Trophoblast cell (in vitro differentiated cells and primary cell): ENCODE measurements around the gene RCBTB1.

ENCODE experiments used
- DNase-seq, 2 donors: peaks; one replicate each; pipeline ENCODE4 v3.0.0-alpha.2; 2016
- H2AFZ ChIP-seq: 2 replicates; pipeline ENCODE4 v1.6.1; 2013; ENCODE audit warnings: low read length, moderate library complexity, mild to moderate bottlenecking; ENCODE audit not compliant: insufficient read depth, poor library complexity
- H2AK5ac ChIP-seq: 2 replicates; pipeline ENCODE4 v1.6.1; 2013; ENCODE audit warnings: mild to moderate bottlenecking, low read length
- H2BK120ac ChIP-seq: 2 replicates; pipeline ENCODE4 v1.6.1; 2013; ENCODE audit warnings: low read length, mild to moderate bottlenecking, moderate library complexity; ENCODE audit not compliant: insufficient read depth, poor library complexity
- H2BK12ac ChIP-seq: 2 replicates; pipeline ENCODE4 v1.6.1; 2013; ENCODE audit warnings: mild to moderate bottlenecking, low read length, moderate library complexity
- H2BK5ac ChIP-seq: 2 replicates; pipeline ENCODE4 v1.6.1; 2013; ENCODE audit warnings: low read length, low read depth, moderate library complexity, mild to moderate bottlenecking; ENCODE audit not compliant: poor library complexity
- H3K14ac ChIP-seq: 2 replicates; pipeline ENCODE4 v1.6.1; 2013; ENCODE audit warnings: mild to moderate bottlenecking, low read length
- H3K18ac ChIP-seq: 2 replicates; pipeline ENCODE4 v1.6.1; 2013; ENCODE audit warnings: mild to moderate bottlenecking, low read length
- H3K23ac ChIP-seq: 2 replicates; pipeline ENCODE4 v1.6.1; 2013; ENCODE audit warnings: low read length
- H3K27ac ChIP-seq: 2 replicates; pipeline ENCODE4 v1.5.1; 2013; ENCODE audit warnings: low read depth, mild to moderate bottlenecking, inconsistent platforms, low read length, moderate library complexity
- H3K27me3 ChIP-seq: 2 replicates; pipeline ENCODE4 v1.6.1; 2013; ENCODE audit warnings: inconsistent platforms, mild to moderate bottlenecking, low read length, moderate library complexity; ENCODE audit not compliant: insufficient read depth
- H3K36me3 ChIP-seq, 2 experiments: 1 replicate in 1 of 2; 2 replicates in 1 of 2; pipeline ENCODE4 v1.6.1; 2013; ENCODE audit warnings: low read length in 2 of 2, mild to moderate bottlenecking in 2 of 2, moderate library complexity in 1 of 2; ENCODE audit not compliant: insufficient read depth in 2 of 2, control insufficient read depth in 1 of 2
- H3K4ac ChIP-seq: 2 replicates; pipeline ENCODE4 v1.6.1; 2013; ENCODE audit warnings: low read depth, mild to moderate bottlenecking, low read length, moderate library complexity
- H3K4me1 ChIP-seq, 2 experiments: 1 replicate in 1 of 2; 2 replicates in 1 of 2; pipeline ENCODE4 v1.6.1; 2013; ENCODE audit warnings: low read length in 2 of 2, mild to moderate bottlenecking in 2 of 2, moderate library complexity in 1 of 2; ENCODE audit not compliant: insufficient read depth in 2 of 2, control insufficient read depth in 1 of 2
- H3K4me2 ChIP-seq: 2 replicates; pipeline ENCODE4 v1.6.1; 2013; ENCODE audit warnings: inconsistent platforms, mild to moderate bottlenecking, low read length, moderate library complexity
- H3K4me3 ChIP-seq: 2 replicates; pipeline ENCODE4 v1.5.1; 2013; ENCODE audit warnings: mild to moderate bottlenecking, low read depth, low read length, inconsistent platforms
- H3K79me1 ChIP-seq: one replicate; pipeline ENCODE4 v1.6.1; 2013; ENCODE audit warnings: low read length
- H3K79me2 ChIP-seq: 2 replicates; pipeline ENCODE4 v1.6.1; 2013; ENCODE audit warnings: low read length, mild to moderate bottlenecking; ENCODE audit not compliant: control insufficient read depth, insufficient read depth, poor library complexity
- H3K9ac ChIP-seq: 2 replicates; pipeline ENCODE4 v1.6.1; 2013; ENCODE audit warnings: mild to moderate bottlenecking, low read length
- H3K9me3 ChIP-seq: 2 replicates; pipeline ENCODE4 v1.6.1; 2013; ENCODE audit warnings: low read depth, mild to moderate bottlenecking, control low read depth, inconsistent platforms, low read length; ENCODE audit not compliant: insufficient read depth
- H4K12ac ChIP-seq: 2 replicates; pipeline ENCODE4 v1.6.1; 2013; ENCODE audit warnings: low read depth, mild to moderate bottlenecking, low read length, moderate library complexity
- H4K8ac ChIP-seq: 2 replicates; pipeline ENCODE4 v1.6.1; 2013; ENCODE audit warnings: low read depth, mild to moderate bottlenecking, low read length, moderate library complexity
- H4K91ac ChIP-seq: one replicate; pipeline ENCODE4 v1.6.1; 2013; ENCODE audit warnings: low read depth, mild to moderate bottlenecking, low read length, moderate library complexity
- WGBS: extraction: QIAGEN DNeasy Blood & Tissue Kit; methylation state at CpG from one replicate; pipeline ENCODE4 v1.1.7; 2013; ENCODE audit warnings: missing lambda C conversion rate; ENCODE audit not compliant: insufficient read length, insufficient coverage; ENCODE audit errors: extremely low coverage; 5-methylcytosine and 5-hydroxymethylcytosine counted together

Gene RCBTB1

DNA sequence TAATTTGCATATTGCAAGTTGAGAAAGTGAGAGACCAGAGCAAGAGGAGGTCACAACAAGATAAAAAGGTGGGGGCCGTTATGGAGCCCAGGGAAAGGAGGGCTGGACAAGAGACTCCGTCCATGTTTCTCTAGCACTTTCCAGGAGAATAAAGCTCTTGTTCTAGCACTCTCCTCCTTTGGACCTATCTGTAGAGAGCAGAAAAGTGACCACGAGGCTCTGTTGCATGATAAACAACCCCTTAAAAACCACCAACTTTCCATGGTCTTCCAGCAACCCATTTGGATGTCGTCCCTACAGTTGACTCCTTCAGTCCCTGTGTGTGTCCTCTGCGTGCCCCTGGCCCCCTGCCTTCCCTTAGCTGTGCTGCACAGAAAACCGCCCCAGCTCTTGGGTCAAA lies 38.9 kb upstream of the RCBTB1 start:
- Histone ChIP-seq H3K4ac (no peak overlapping the region), H3K79me2 (no peaks in the 10 kb centered on the region), H4K12ac (no peak overlapping the region), H3K4me2 (no peak overlapping the region), H3K9me3 (no peaks in the 10 kb centered on the region), H3K79me1 (peaks cover 2% of the 10 kb centered on the region), H4K91ac (no peak overlapping the region), H2AFZ (no peak overlapping the region), H3K36me3 (no peaks in the 10 kb centered on the region), H3K4me3 (no peak overlapping the region), H2AK5ac (no peak overlapping the region), H2BK120ac (no peak overlapping the region), H3K27me3 (no peaks in the 10 kb centered on the region), H2BK5ac (no peak overlapping the region), H3K18ac (no peak overlapping the region), H2BK12ac (no peak overlapping the region), H3K9ac (no peak overlapping the region), H3K27ac (no peak overlapping the region), H4K8ac (no peak overlapping the region), H3K4me1 (peaks cover 6% of the 10 kb centered on the region in 2 experiments), H3K23ac (no peak overlapping the region), H3K14ac (no peak overlapping the region)
- WGBS: no CpG with 5 or more reads among the region's 6 CpGs
- no peak for DNase-seq

DNA sequence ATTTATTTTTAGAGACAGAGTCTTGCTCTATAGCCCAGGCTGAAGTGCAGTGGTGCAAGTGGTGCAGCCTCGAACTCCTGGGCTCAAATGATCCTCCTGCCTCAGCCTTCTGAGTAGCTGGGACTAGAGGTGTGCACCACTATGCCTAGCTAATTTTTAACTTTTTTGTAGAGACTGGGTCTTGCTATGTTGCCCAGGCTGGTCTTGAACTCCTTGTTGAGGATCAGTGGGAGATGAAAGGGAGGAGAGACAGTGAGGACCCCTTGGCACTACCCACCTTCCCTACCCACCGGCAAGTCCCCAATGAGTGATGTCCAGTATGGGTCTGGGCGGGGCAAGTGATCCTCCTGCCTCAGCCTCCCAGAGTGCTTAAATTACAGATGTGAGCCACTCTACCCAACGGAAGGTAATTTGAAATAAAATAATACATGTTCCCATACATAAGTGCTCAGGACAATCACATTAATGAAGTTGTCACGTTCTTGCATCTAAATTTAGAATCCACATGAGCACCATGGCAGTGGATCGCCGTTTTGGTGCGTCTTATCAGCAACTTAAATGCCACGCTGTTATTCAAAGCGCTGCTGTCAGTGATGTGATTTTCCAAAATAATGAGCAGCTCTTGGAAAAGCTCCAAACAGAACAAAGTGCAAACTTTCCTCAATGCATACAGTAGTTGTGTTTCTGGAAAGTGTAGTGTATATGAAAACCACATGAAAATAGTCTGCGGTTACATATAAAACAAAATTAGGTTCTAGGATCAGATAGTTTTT lies 37.0 kb upstream of the RCBTB1 start:
- H2BK12ac ChIP-seq: no peak overlapping the region
- H3K27ac ChIP-seq: no peak overlapping the region
- no peak overlapping the region for H3K18ac ChIP-seq
- H2BK5ac ChIP-seq: no peak overlapping the region
- H3K4me3 ChIP-seq: no peak overlapping the region
- WGBS: no CpG with 5 or more reads among the region's 11 CpGs
- no peak overlapping the region for H3K4me2 ChIP-seq
- H3K36me3 ChIP-seq: no peaks in the 10 kb centered on the region
- no peak overlapping the region for H2AK5ac ChIP-seq
- H3K9ac ChIP-seq: no peak overlapping the region
- H3K14ac ChIP-seq: no peak overlapping the region
- H3K4me1 ChIP-seq: peaks cover 0 to 2% of the 10 kb centered on the region in 2 experiments
- H4K12ac ChIP-seq: no peak overlapping the region
- no peak for DNase-seq
- no peak overlapping the region for H4K91ac ChIP-seq
- H3K79me2 ChIP-seq: no peaks in the 10 kb centered on the region
- H4K8ac ChIP-seq: no peak overlapping the region
- H3K79me1 ChIP-seq: no peaks in the 10 kb centered on the region
- no peak overlapping the region for H3K4ac ChIP-seq
- no peaks in the 10 kb centered on the region for H3K27me3 ChIP-seq
- no peak overlapping the region for H2AFZ ChIP-seq
- no peak overlapping the region for H3K23ac ChIP-seq
- H3K9me3 ChIP-seq: no peaks in the 10 kb centered on the region
- H2BK120ac ChIP-seq: no peak overlapping the region

GRCh38 chr13:49620170-49620621 lies 34.8 kb upstream of the RCBTB1 start:
- H4K91ac ChIP-seq: no peak overlapping the region
- no peak overlapping the region for H2BK120ac ChIP-seq
- H3K27me3 ChIP-seq: no peaks in the 10 kb centered on the region
- no peak overlapping the region for H4K12ac ChIP-seq
- no peak overlapping the region for H3K18ac ChIP-seq
- no CpG with 5 or more reads among the region's 22 CpGs for WGBS
- no peaks in the 10 kb centered on the region for H3K79me1 ChIP-seq
- H3K4me2 ChIP-seq: no peak overlapping the region
- peak in 1 of 2 donors; percentile 52 for DNase-seq
- no peak overlapping the region for H2BK5ac ChIP-seq
- no peak overlapping the region for H3K9ac ChIP-seq
- no peak overlapping the region for H2BK12ac ChIP-seq
- H2AK5ac ChIP-seq: no peak overlapping the region
- no peak overlapping the region for H3K14ac ChIP-seq
- H3K36me3 ChIP-seq: no peaks in the 10 kb centered on the region
- no peaks in the 10 kb centered on the region for H3K79me2 ChIP-seq
- H4K8ac ChIP-seq: no peak overlapping the region
- no peak overlapping the region for H2AFZ ChIP-seq
- no peaks in the 10 kb centered on the region for H3K9me3 ChIP-seq
- no peak overlapping the region for H3K23ac ChIP-seq
- no peak overlapping the region for H3K27ac ChIP-seq
- peaks cover 2% of the 10 kb centered on the region in 2 experiments for H3K4me1 ChIP-seq
- no peak overlapping the region for H3K4me3 ChIP-seq
- H3K4ac ChIP-seq: no peak overlapping the region

- peaks cover 2% of the 10 kb centered on the region in 2 experiments for H3K4me1 ChIP-seq
- H3K4ac ChIP-seq: no peak overlapping the region
- H3K9me3 ChIP-seq: no peaks in the 10 kb centered on the region
- no peaks in the 10 kb centered on the region for H3K27me3 ChIP-seq
- H3K79me1 ChIP-seq: no peaks in the 10 kb centered on the region
- H3K18ac ChIP-seq: no peak overlapping the region
- no peak overlapping the region for H2AK5ac ChIP-seq
- H2BK120ac ChIP-seq: no peak overlapping the region
- no peak overlapping the region for H3K23ac ChIP-seq
- H3K27ac ChIP-seq: no peak overlapping the region
- no peaks in the 10 kb centered on the region for H3K79me2 ChIP-seq
- peak overlapping the region; percentile 28 for H3K14ac ChIP-seq
- H3K4me3 ChIP-seq: no peak overlapping the region
- H4K91ac ChIP-seq: no peak overlapping the region
- no peak overlapping the region for H3K9ac ChIP-seq
- H2BK12ac ChIP-seq: peak overlapping the region; percentile 46
- H4K8ac ChIP-seq: no peak overlapping the region
- no peak overlapping the region for H3K4me2 ChIP-seq
- WGBS: no CpG with 5 or more reads among the region's 3 CpGs
- no peak overlapping the region for H2AFZ ChIP-seq
- no peak overlapping the region for H2BK5ac ChIP-seq
- no peaks in the 10 kb centered on the region for H3K36me3 ChIP-seq
- DNase-seq: no peak
- H4K12ac ChIP-seq: no peak overlapping the region
These were observed 31.3 kb upstream of the RCBTB1 start for GRCh38 chr13:49616676-49617065.
